Breast epithelium (tissue), 4 donors: ENCODE results near the gene CRY1. TPM values are rescaled to one million over a fixed set of nuclear protein-coding genes. Genes with fewer than 3 reads are reported as not detected.

Experiments
- DNase-seq, 2 donors: peaks; one replicate each; pipeline ENCODE4 v3.0.0-alpha.2; 2019; ENCODE audit warnings: low spot score in 2 of 2
- H3K27ac ChIP-seq, 2 donors: fragments of 200-600 bp; sonication (generic) in 1 of 2; one replicate each; pipeline ENCODE4 v1.5.1; 2016 to 2019; ENCODE audit warnings: mild to moderate bottlenecking in 1 of 2
- H3K27me3 ChIP-seq, 2 donors: fragments of 200-600 bp; sonication (generic) in 1 of 2; one replicate each; pipeline versions ENCODE4 v1.5.1 to v1.6.0; 2017 to 2019; ENCODE audit warnings: control low read depth in 1 of 2, mild to moderate bottlenecking in 1 of 2
- H3K36me3 ChIP-seq: fragments of 200-600 bp; one replicate; pipeline ENCODE4 v1.5.1; 2019
- H3K4me1 ChIP-seq, 2 donors: fragments of 200-600 bp; sonication (generic); one replicate each; pipeline ENCODE4 v1.5.1; 2016 to 2019; ENCODE audit warnings: control low read depth in 1 of 2
- H3K4me3 ChIP-seq, 3 donors: fragments of 200-600 bp; sonication (generic); 1 replicate in 2 of 3; 2 replicates in 1 of 3; pipeline ENCODE4 v1.5.1; 2016 to 2019; ENCODE audit warnings: mild to moderate bottlenecking in 3 of 3, moderate library complexity in 2 of 3
- H3K9me3 ChIP-seq, 2 donors: fragments of 200-600 bp; sonication (generic) in 1 of 2; one replicate each; pipeline ENCODE4 v1.5.1; 2016 to 2019; ENCODE audit warnings: control low read depth in 1 of 2
- POLR2A ChIP-seq: fragments of 450-650 bp; IDR thresholded peaks from one replicate; pipeline ENCODE4 v1.6.1; 2016; ENCODE audit warnings: antibody characterized with exemption, mild to moderate bottlenecking, moderate library complexity
- POLR2AphosphoS5 ChIP-seq, 3 donors: sonication (generic); formaldehyde crosslinking; IDR thresholded peaks; one replicate each; pipeline ENCODE4 v1.6.1; 2017; ENCODE audit warnings: antibody characterized with exemption in 3 of 3
- intact Hi-C: fragments of 100-400 bp; cut with DNase I; formaldehyde crosslinking; loops from one replicate; pipeline ENCODE4 v1.15.1; 2023; ENCODE audit warnings: low total_unique reads
- total RNA-seq, 3 donors: library from RNA; depleted of rRNA; stranded (reverse); fragments of >200 nt; gene quantifications; one replicate each; pipeline ENCODE4 v1.1.0, GENCODE V29; 2016
- TF ChIP-seq, protein P1 (sequence below), 3 donors: fragments of 450-650 bp; IDR thresholded peaks; one replicate each; pipeline ENCODE4 v1.5.1; 2016 to 2017; ENCODE audit warnings: antibody characterized with exemption in 3 of 3, mild to moderate bottlenecking in 3 of 3, moderate library complexity in 3 of 3

CRY1 gene
- total RNA-seq, 3 donors from 2014 or later, result 24.0 to 81.5 (median 47.5) TPM

GRCh38 chr12:107092669-107093416 is 506 bp downstream of the CRY1 start:
- peak overlapping the region; percentile 96 to 99 for H3K27ac ChIP-seq
- intact Hi-C loops, result loop anchor here (10.0 kb wide), 1 partner anchor 108 kb away; the partner anchor contains the start of gene MTERF2
- DNase-seq, result peak; percentile 40 to 54
- no peaks in the 10 kb centered on the region for H3K27me3 ChIP-seq
- TF ChIP-seq, protein P1, sequence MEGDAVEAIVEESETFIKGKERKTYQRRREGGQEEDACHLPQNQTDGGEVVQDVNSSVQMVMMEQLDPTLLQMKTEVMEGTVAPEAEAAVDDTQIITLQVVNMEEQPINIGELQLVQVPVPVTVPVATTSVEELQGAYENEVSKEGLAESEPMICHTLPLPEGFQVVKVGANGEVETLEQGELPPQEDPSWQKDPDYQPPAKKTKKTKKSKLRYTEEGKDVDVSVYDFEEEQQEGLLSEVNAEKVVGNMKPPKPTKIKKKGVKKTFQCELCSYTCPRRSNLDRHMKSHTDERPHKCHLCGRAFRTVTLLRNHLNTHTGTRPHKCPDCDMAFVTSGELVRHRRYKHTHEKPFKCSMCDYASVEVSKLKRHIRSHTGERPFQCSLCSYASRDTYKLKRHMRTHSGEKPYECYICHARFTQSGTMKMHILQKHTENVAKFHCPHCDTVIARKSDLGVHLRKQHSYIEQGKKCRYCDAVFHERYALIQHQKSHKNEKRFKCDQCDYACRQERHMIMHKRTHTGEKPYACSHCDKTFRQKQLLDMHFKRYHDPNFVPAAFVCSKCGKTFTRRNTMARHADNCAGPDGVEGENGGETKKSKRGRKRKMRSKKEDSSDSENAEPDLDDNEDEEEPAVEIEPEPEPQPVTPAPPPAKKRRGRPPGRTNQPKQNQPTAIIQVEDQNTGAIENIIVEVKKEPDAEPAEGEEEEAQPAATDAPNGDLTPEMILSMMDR (IDR thresholded peaks at IDR 0.05), result no peak
- peak in 1 of 3 donors; percentile 15 for TF ChIP-seq POLR2AphosphoS5 (IDR thresholded peaks at IDR 0.05)
- H3K36me3 ChIP-seq, result no peaks in the 10 kb centered on the region
- H3K4me3 ChIP-seq, result peak overlapping the region; percentile 71 to 93 (median 80)
- H3K9me3 ChIP-seq, result no peaks in the 10 kb centered on the region
- H3K4me1 ChIP-seq, result no peaks in the 10 kb centered on the region

GRCh38 chr12:107091989-107092641 is 1.2 kb downstream of the CRY1 start:
- peak overlapping the region; percentile 71 to 93 (median 80) for H3K4me3 ChIP-seq
- intact Hi-C loops, result loop anchor here (10.0 kb wide), 1 partner anchor 107 kb away; the partner anchor contains the start of gene MTERF2
- H3K36me3 ChIP-seq, result no peaks in the 10 kb centered on the region
- peak in 1 of 2 donors; percentile 43 for DNase-seq
- TF ChIP-seq, protein P1 (IDR thresholded peaks at IDR 0.05), result peak; percentile 87 to 93 (median 88)
- peak in 2 of 3 donors; percentile 41 to 64 for TF ChIP-seq POLR2AphosphoS5 (IDR thresholded peaks at IDR 0.05)
- TF ChIP-seq POLR2A, result no peak
- H3K9me3 ChIP-seq, result no peaks in the 10 kb centered on the region
- H3K27me3 ChIP-seq, result no peaks in the 10 kb centered on the region
- H3K27ac ChIP-seq, result peak overlapping the region; percentile 96 to 99
- H3K4me1 ChIP-seq, result no peaks in the 10 kb centered on the region

- TF ChIP-seq, protein P1 (IDR thresholded peaks at IDR 0.05), result no peak
- no peak for TF ChIP-seq POLR2A
- TF ChIP-seq POLR2AphosphoS5 (IDR thresholded peaks at IDR 0.05), result no peak
- H3K36me3 ChIP-seq, result no peaks in the 10 kb centered on the region
- no peaks in the 10 kb centered on the region for H3K4me1 ChIP-seq
- DNase-seq, result no peak
- H3K4me3 ChIP-seq, result peak overlapping the region; percentile 71 to 93 (median 80)
- no peaks in the 10 kb centered on the region for H3K27me3 ChIP-seq
- H3K9me3 ChIP-seq, result no peaks in the 10 kb centered on the region
- intact Hi-C loops, result loop anchor here (10.0 kb wide), 1 partner anchor 107 kb away; the partner anchor contains the start of gene MTERF2
- H3K27ac ChIP-seq, result peak overlapping the region; percentile 96 to 99
Observed at GRCh38 chr12:107091381-107091780, 2.0 kb downstream of the CRY1 start.

GRCh38 chr12:107090711-107091110 is 2.6 kb downstream of the CRY1 start:
- Histone ChIP-seq H3K27me3 (no peaks in the 10 kb centered on the region), H3K27ac (no peak overlapping the region), H3K9me3 (no peaks in the 10 kb centered on the region), H3K36me3 (no peaks in the 10 kb centered on the region), H3K4me1 (no peaks in the 10 kb centered on the region), H3K4me3 (peak overlapping the region in 1 of 3 donors; percentile 71)
- no peak for DNase-seq
- TF ChIP-seq, protein P1 (IDR thresholded peaks at IDR 0.05), result no peak
- TF ChIP-seq POLR2A (no peak), POLR2AphosphoS5 (IDR thresholded peaks at IDR 0.05) (no peak)
- intact Hi-C loops, result loop anchor here (10.0 kb wide), 1 partner anchor 106 kb away; the partner anchor contains the start of gene MTERF2

DNA sequence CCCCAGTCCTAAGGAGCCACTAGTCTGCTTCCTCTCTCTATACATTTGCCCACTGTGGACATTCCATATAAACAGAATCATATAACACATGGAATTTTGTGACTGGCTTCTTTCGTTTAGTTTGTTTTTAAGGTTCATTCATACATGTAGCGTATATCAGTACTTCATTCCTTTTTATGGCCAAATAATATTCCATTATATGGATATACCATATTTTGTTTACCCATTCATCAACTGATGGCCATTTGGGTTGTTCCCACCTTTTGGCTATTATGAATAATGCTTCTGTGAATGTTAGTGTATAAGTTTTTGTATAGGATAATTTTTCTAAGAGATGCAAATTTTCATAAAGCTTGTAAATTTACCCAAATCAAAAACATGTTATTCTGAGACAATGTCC is 4.4 kb downstream of the CRY1 start:
- Histone ChIP-seq H3K36me3 (no peaks in the 10 kb centered on the region), H3K4me3 (no peak overlapping the region), H3K9me3 (no peaks in the 10 kb centered on the region), H3K4me1 (no peaks in the 10 kb centered on the region), H3K27me3 (no peaks in the 10 kb centered on the region), H3K27ac (no peak overlapping the region)
- DNase-seq, result no peak
- TF ChIP-seq POLR2A, result no peak
- TF ChIP-seq, protein P1 (IDR thresholded peaks at IDR 0.05), result no peak
- no peak for TF ChIP-seq POLR2AphosphoS5 (IDR thresholded peaks at IDR 0.05)
- intact Hi-C loops, result no loop called here
